GM12873 (cell line): Measurements from ENCODE around the gene DHRSX.

Experiments used
- CTCF ChIP-seq: IDR thresholded peaks from 2 replicates; pipeline ENCODE4 v1.5.1; 2012; ENCODE audit warnings: low read depth, mild to moderate bottlenecking, moderate library complexity, low read length, control low read depth; ENCODE audit not compliant: insufficient read depth; ENCODE audit errors: missing control alignments

DHRSX gene

GRCh38 chrX:2426289-2426882, 74.4 kb downstream of the DHRSX start:
- TF ChIP-seq CTCF, result no peak

GRCh38 chrX:2425286-2426071, 75.3 kb downstream of the DHRSX start:
- TF ChIP-seq CTCF, result no peak

- no peak for TF ChIP-seq CTCF
Observed at GRCh38 chrX:2424317-2424716, 76.5 kb downstream of the DHRSX start.

- no peak for TF ChIP-seq CTCF
Observed at GRCh38 chrX:2423899-2424298, 76.9 kb downstream of the DHRSX start.

GRCh38 chrX:2423282-2423681, 77.5 kb downstream of the DHRSX start:
- TF ChIP-seq CTCF, result no peak

GRCh38 chrX:2418000-2418399, 82.8 kb downstream of the DHRSX start:
- no peak for TF ChIP-seq CTCF

GRCh38 chrX:2416851-2417604, 83.7 kb downstream of the DHRSX start:
- TF ChIP-seq CTCF, result no peak
